GM19035 (cell line): ENCODE data around the gene CDH4.

Source experiments
- ATAC-seq: cut with Tn5 transposase; IDR thresholded peaks from one replicate; pipeline ENCODE4 v1.9.1; 2021; ENCODE audit not compliant: unreplicated experiment

CDH4 gene

GRCh38 chr20:61482901-61483300 lies 230.8 kb downstream of the CDH4 start:
- ATAC-seq, result no peak

GRCh38 chr20:61483336-61484067 lies 231.4 kb downstream of the CDH4 start:
- no peak for ATAC-seq

- no peak for ATAC-seq
Measured at GRCh38 chr20:61486198-61486597, 234.1 kb downstream of the CDH4 start.

GRCh38 chr20:61487346-61487996 lies 235.4 kb downstream of the CDH4 start:
- no peak for ATAC-seq

- ATAC-seq, result no peak
Measured at GRCh38 chr20:61487997-61488371, 235.9 kb downstream of the CDH4 start.

- no peak for ATAC-seq
Measured at GRCh38 chr20:61490721-61491120, 238.7 kb downstream of the CDH4 start.

GRCh38 chr20:61492065-61492464 lies 240.0 kb downstream of the CDH4 start:
- ATAC-seq, result no peak

GRCh38 chr20:61493798-61494305 lies 241.8 kb downstream of the CDH4 start:
- no peak for ATAC-seq

GRCh38 chr20:61494763-61495575 lies 242.9 kb downstream of the CDH4 start:
- ATAC-seq, result no peak

- ATAC-seq, result no peak
Measured at GRCh38 chr20:61497029-61497627, 245.1 kb downstream of the CDH4 start.

- no peak for ATAC-seq
Measured at GRCh38 chr20:61499859-61500554, 247.9 kb downstream of the CDH4 start.

- ATAC-seq, result no peak
Measured at GRCh38 chr20:61500791-61501321, 248.8 kb downstream of the CDH4 start.

GRCh38 chr20:61502433-61502832 lies 250.4 kb downstream of the CDH4 start:
- ATAC-seq, result no peak

- ATAC-seq, result no peak
Measured at GRCh38 chr20:61503106-61503505, 251.0 kb downstream of the CDH4 start.

- ATAC-seq, result no peak
Measured at GRCh38 chr20:61505508-61505907, 253.4 kb downstream of the CDH4 start.

GRCh38 chr20:61507778-61508177 lies 255.7 kb downstream of the CDH4 start:
- no peak for ATAC-seq

- no peak for ATAC-seq
Measured at GRCh38 chr20:61508301-61509096, 256.4 kb downstream of the CDH4 start.

- ATAC-seq, result no peak
Measured at GRCh38 chr20:61510778-61511330, 258.8 kb downstream of the CDH4 start.

- ATAC-seq, result no peak
Measured at GRCh38 chr20:61512475-61512874, 260.4 kb downstream of the CDH4 start.
